Kidney epithelial cell (primary cell): ENCODE results near the gene IFNLR1. TPM values are rescaled to one million over a fixed set of nuclear protein-coding genes. Genes with fewer than 3 reads are reported as not detected.

Source experiments
- DNase-seq: peaks from one replicate; pipeline ENCODE4 v3.0.0-alpha.2; 2010; ENCODE audit warnings: low read depth
- H3K27me3 ChIP-seq: 2 replicates; pipeline ENCODE4 v1.6.0; 2011; ENCODE audit warnings: low read length; ENCODE audit not compliant: control insufficient read depth, insufficient read depth
- H3K36me3 ChIP-seq: 2 replicates; pipeline ENCODE4 v1.5.1; 2011; ENCODE audit warnings: low read length; ENCODE audit not compliant: control insufficient read depth, insufficient read depth
- H3K4me3 ChIP-seq: 2 replicates; pipeline ENCODE4 v1.5.1; 2011; ENCODE audit warnings: low read depth, mild to moderate bottlenecking, control low read depth, low read length
- total RNA-seq: library from RNA; depleted of rRNA; stranded (reverse); fragments of >200 nt; gene quantifications from 2 replicates; pipeline ENCODE4 v1.2.3, GENCODE V29; 2015
- TF ChIP-seq, protein P1 (sequence below): IDR thresholded peaks from 2 replicates; pipeline ENCODE4 v1.5.1; 2011; ENCODE audit warnings: mild to moderate bottlenecking, moderate library complexity, low read length, control low read depth, inconsistent platforms; ENCODE audit not compliant: insufficient read depth, poor library complexity, severe bottlenecking

The IFNLR1 gene
- total RNA-seq, 1 donor from 2014 or later = 6.7 TPM

DNA sequence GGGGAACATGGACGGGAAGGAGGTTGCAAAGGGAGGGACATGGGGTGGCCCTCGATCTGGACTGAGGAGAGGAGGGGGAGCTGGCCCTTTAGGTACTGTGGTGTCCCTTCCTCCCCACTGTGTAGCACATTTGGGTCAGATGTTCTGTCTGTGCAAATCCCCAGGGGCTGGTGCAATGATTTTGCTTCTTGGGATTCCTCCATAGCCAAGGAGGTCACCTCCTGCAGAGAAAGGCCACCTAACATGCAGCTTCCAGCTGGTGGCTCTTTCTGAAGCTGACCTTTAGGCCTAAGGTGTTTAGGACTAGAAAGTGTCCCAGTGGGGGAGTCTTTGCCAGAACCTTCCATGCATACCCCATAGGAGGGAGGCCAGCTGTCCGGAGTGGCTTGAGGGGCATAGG lies 66.1 kb downstream of the IFNLR1 start:
- TF ChIP-seq, protein P1, sequence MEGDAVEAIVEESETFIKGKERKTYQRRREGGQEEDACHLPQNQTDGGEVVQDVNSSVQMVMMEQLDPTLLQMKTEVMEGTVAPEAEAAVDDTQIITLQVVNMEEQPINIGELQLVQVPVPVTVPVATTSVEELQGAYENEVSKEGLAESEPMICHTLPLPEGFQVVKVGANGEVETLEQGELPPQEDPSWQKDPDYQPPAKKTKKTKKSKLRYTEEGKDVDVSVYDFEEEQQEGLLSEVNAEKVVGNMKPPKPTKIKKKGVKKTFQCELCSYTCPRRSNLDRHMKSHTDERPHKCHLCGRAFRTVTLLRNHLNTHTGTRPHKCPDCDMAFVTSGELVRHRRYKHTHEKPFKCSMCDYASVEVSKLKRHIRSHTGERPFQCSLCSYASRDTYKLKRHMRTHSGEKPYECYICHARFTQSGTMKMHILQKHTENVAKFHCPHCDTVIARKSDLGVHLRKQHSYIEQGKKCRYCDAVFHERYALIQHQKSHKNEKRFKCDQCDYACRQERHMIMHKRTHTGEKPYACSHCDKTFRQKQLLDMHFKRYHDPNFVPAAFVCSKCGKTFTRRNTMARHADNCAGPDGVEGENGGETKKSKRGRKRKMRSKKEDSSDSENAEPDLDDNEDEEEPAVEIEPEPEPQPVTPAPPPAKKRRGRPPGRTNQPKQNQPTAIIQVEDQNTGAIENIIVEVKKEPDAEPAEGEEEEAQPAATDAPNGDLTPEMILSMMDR = no peak
- DNase-seq = no peak
- no peaks in the 10 kb centered on the region for H3K36me3 ChIP-seq
- H3K27me3 ChIP-seq = no peaks in the 10 kb centered on the region
- H3K4me3 ChIP-seq = no peak overlapping the region

- no peaks in the 10 kb centered on the region for H3K27me3 ChIP-seq
- DNase-seq = peak; percentile 41
- H3K36me3 ChIP-seq = no peaks in the 10 kb centered on the region
- TF ChIP-seq, protein P1 = no peak
- no peak overlapping the region for H3K4me3 ChIP-seq
These were observed 67.0 kb downstream of the IFNLR1 start for GRCh38 chr1:24119859-24120756.

DNA sequence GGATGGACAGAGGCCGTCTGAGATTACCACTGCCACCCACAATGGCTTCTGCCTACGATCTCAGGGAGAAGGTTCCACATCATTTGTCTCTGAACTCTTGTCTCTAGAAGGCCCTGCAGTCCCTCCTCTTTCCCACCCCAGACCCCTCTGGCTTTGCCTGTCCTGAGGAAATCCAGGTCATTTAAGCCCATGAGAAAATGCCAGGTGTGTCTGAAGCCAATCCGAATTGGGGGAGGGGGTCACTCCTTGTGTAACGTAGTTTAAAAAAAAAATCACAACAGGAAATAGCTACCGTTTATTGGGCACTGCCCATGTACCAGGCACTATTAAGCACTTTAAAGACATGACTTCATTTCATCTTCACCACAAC lies 67.6 kb downstream of the IFNLR1 start:
- no peak overlapping the region for H3K4me3 ChIP-seq
- TF ChIP-seq, protein P1 = no peak
- no peaks in the 10 kb centered on the region for H3K36me3 ChIP-seq
- no peaks in the 10 kb centered on the region for H3K27me3 ChIP-seq
- DNase-seq = no peak

DNA sequence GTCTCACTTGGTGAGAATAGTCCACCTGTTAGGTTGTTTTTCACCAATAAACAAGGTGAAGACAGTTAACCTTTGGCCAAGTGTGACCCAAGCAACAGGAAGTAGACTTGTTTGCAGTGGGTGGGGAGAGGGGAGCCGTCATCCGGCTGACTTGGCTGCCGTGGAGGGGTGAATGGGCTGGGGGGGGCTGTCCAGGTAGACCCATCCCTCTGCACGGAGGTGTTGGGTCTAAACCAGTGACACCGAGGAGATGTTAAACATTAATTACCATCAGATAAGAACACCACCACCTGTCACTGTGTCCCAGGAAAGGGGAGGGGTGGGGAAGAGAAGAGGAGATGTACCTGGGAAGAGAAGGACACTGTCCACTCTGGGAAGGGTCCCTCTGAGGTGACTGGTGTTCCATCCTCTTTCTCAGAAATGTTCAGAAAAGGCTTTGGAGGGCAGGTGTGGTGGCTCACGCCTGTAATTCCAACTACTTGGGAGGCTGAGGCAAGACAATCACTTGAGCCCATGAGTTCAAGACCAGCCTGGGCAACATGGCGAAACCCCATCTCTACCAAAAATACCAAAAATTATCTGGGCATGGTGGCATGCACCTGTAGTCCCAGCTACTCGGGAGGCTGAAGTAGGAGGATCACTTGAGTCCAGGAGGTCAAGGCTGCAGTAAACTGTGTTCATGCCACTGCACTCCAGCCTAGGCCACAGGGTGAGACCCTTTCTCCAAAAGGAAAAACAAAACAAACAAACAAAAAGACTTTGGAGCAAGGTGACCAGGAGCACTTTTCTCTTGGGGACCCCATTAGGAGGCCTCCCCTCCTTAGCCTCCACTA lies 68.5 kb downstream of the IFNLR1 start:
- TF ChIP-seq, protein P1 = no peak
- H3K27me3 ChIP-seq = peaks cover 3% of the 10 kb centered on the region
- no peak for DNase-seq
- H3K36me3 ChIP-seq = no peaks in the 10 kb centered on the region
- no peak overlapping the region for H3K4me3 ChIP-seq

DNA sequence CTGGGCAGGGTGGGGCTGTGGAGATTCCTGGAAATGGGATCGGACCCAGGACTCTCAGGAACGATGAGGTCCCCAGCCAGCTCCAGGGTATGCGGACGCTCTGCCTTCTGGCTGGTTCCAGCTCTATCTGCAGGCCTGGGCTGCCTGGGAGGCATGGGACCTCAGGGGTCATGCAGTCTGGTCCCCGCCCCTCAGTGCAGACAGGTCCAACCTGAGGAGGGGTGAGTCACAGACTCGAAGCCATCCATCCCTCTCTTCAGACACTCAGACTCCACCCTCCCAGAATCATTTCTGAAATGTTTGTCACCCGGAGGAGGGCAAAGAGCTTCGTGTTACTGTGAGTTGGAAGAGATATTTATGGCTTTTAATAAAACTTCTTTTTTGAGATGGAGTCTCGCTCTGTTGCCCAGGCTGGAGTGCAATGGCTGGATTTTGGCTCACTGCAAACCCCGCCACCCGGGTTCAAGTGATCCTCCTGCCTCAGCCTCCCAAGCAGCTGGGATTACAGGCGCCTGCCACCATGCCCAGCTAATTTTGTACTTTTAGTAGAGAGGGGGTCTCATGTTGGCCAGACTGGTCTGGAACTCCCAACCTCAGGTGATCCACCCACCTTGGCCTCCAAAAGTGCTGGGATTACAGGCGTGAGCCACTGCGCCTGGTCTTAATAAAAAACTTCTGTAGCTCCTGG lies 69.2 kb downstream of the IFNLR1 start:
- H3K27me3 ChIP-seq = peaks cover 5% of the 10 kb centered on the region
- TF ChIP-seq, protein P1 = no peak
- no peak overlapping the region for H3K4me3 ChIP-seq
- H3K36me3 ChIP-seq = no peaks in the 10 kb centered on the region
- DNase-seq = peak; percentile 44
